ENCODE measurements around the gene RINL. TPM values are rescaled to one million over a fixed set of nuclear protein-coding genes. Genes with fewer than 3 reads are reported as not detected.

Gene RINL
- total and polyA plus RNA-seq, 12 donors: 1.6 to 14.5 (median 3.1) TPM

GRCh38 chr19:38843175-38843758 is 34.8 kb downstream of the RINL start:
- peak in 1 of 8 donors; percentile 2 for ATAC-seq
- Histone ChIP-seq H3K36me3 (peaks cover 18 to 100% (median 95%) of the 10 kb centered on the region in 9 donors), H3K27ac (no peak overlapping the region), H3K27me3 (no peaks in the 10 kb centered on the region), H3K9me3 (no peaks in the 10 kb centered on the region), H3K4me1 (peaks cover 10 to 65% (median 34%) of the 10 kb centered on the region in 9 donors), H3K4me3 (no peak overlapping the region)
- 95% methylated on average over 9 of the region's 9 CpGs for WGBS, 2 donors
- TF ChIP-seq CTCF (IDR thresholded peaks at IDR 0.05): no peak
- DNase-seq: no peak
- intact Hi-C loops (cut with DNase I): loop anchor here in 3 of 10 donors (10.0 kb wide), 3 partner anchors 108 to 208 kb away; no protein-coding TSS in a partner anchor

GRCh38 chr19:38842439-38843174 is 35.5 kb downstream of the RINL start:
- TF ChIP-seq CTCF (IDR thresholded peaks at IDR 0.05): no peak
- Histone ChIP-seq H3K9me3 (no peaks in the 10 kb centered on the region), H3K27ac (peak overlapping the region in 1 of 10 donors; percentile 47), H3K36me3 (peaks cover 18 to 100% (median 100%) of the 10 kb centered on the region in 9 donors), H3K27me3 (no peaks in the 10 kb centered on the region), H3K4me3 (no peak overlapping the region), H3K4me1 (peaks cover 4 to 59% (median 27%) of the 10 kb centered on the region in 9 donors)
- 84 to 89% methylated on average over 17 of the region's 17 CpGs for WGBS, 2 donors
- ATAC-seq (no peak), DNase-seq (no peak)
- intact Hi-C loops (cut with DNase I): loop anchor here in 3 of 10 donors (10.0 kb wide), 3 partner anchors 108 to 208 kb away; no protein-coding TSS in a partner anchor

- Histone ChIP-seq H3K4me1 (peaks cover 0 to 52% (median 20%) of the 10 kb centered on the region in 9 donors), H3K4me3 (no peak overlapping the region), H3K9me3 (no peaks in the 10 kb centered on the region), H3K27ac (peak overlapping the region in 1 of 10 donors; percentile 40), H3K36me3 (peaks cover 14 to 100% (median 100%) of the 10 kb centered on the region in 9 donors), H3K27me3 (no peaks in the 10 kb centered on the region)
- WGBS, 2 donors: 95% methylated on average over 19 of the region's 19 CpGs
- TF ChIP-seq CTCF (IDR thresholded peaks at IDR 0.05): no peak
- intact Hi-C loops (cut with DNase I): loop anchor here in 3 of 10 donors (10.0 kb wide), 3 partner anchors 107 to 207 kb away; no protein-coding TSS in a partner anchor
- no peak for DNase-seq
- ATAC-seq: no peak
Observed at GRCh38 chr19:38841787-38842438, 36.2 kb downstream of the RINL start.

GRCh38 chr19:38841180-38841766 is 36.8 kb downstream of the RINL start:
- DNase-seq: no peak
- Histone ChIP-seq H3K36me3 (peaks cover 14 to 100% (median 99%) of the 10 kb centered on the region in 9 donors), H3K4me1 (peaks cover 0 to 46% (median 18%) of the 10 kb centered on the region in 9 donors), H3K9me3 (no peaks in the 10 kb centered on the region), H3K4me3 (no peak overlapping the region), H3K27ac (peak overlapping the region in 2 of 10 donors; percentile 31 to 40), H3K27me3 (no peaks in the 10 kb centered on the region)
- no peak for TF ChIP-seq CTCF (IDR thresholded peaks at IDR 0.05)
- 92 to 95% methylated on average over 12 of the region's 12 CpGs for WGBS, 2 donors
- intact Hi-C loops (cut with DNase I): loop anchor here in 3 of 10 donors (10.0 kb wide), 3 partner anchors 106 to 206 kb away; no protein-coding TSS in a partner anchor
- no peak for ATAC-seq
